Ascending aorta (tissue), 2 donors: ENCODE measurements around the gene ZIC2. TPM values are rescaled to one million over a fixed set of nuclear protein-coding genes. Genes with fewer than 3 reads are reported as not detected.

Experiments used
- DNase-seq, 2 donors: peaks; one replicate each; pipeline ENCODE4 v3.0.0-alpha.2; 2019; ENCODE audit warnings: low spot score in 2 of 2
- H3K27ac ChIP-seq, 2 donors: fragments of 200-600 bp; sonication (generic); one replicate each; pipeline ENCODE4 v1.5.1; 2016 to 2017; ENCODE audit warnings: mild to moderate bottlenecking in 1 of 2
- H3K27me3 ChIP-seq: fragments of 200-600 bp; sonication (generic); one replicate; pipeline ENCODE4 v1.5.1; 2017
- H3K36me3 ChIP-seq, 2 donors: fragments of 200-600 bp; sonication (generic); one replicate each; pipeline ENCODE4 v1.5.1; 2016
- H3K4me1 ChIP-seq, 2 donors: fragments of 200-600 bp; sonication (generic); one replicate each; pipeline ENCODE4 v1.5.1; 2016 to 2017; ENCODE audit warnings: mild to moderate bottlenecking in 1 of 2
- H3K4me3 ChIP-seq, 2 donors: fragments of 200-600 bp; sonication (generic); one replicate each; pipeline ENCODE4 v1.5.1; 2016 to 2017; ENCODE audit warnings: mild to moderate bottlenecking in 1 of 2
- H3K9me3 ChIP-seq, 2 donors: fragments of 200-600 bp; sonication (generic); one replicate each; pipeline ENCODE4 v1.5.1; 2016
- intact Hi-C: fragments of 100-400 bp; cut with DNase I; formaldehyde crosslinking; loops from one replicate; pipeline ENCODE4 v1.15.1; 2023
- total RNA-seq: library from RNA; depleted of rRNA; stranded (reverse); fragments of >200 nt; gene quantifications from one replicate; pipeline ENCODE4 v1.1.0, GENCODE V29; 2016
- TF ChIP-seq, protein P1 (sequence below), 3 experiments: fragments of 200-600 bp in 2 of 3; fragments of 450-650 bp in 1 of 3; sonication (generic) in 2 of 3; IDR thresholded peaks; one replicate each; pipeline ENCODE4 v1.5.1; 2016 to 2019; ENCODE audit warnings: antibody characterized with exemption in 3 of 3, mild to moderate bottlenecking in 1 of 3, moderate library complexity in 1 of 3

The ZIC2 gene
- total RNA-seq, 1 donor from 2014 or later, result not detected

- Histone ChIP-seq H3K4me3 (no peak overlapping the region), H3K27ac (no peak overlapping the region), H3K9me3 (no peaks in the 10 kb centered on the region), H3K27me3 (peaks cover 31% of the 10 kb centered on the region), H3K4me1 (peaks cover 2 to 19% of the 10 kb centered on the region in 2 donors), H3K36me3 (no peaks in the 10 kb centered on the region)
- peak in 1 of 2 donors; percentile 9 for DNase-seq
- TF ChIP-seq, protein P1, sequence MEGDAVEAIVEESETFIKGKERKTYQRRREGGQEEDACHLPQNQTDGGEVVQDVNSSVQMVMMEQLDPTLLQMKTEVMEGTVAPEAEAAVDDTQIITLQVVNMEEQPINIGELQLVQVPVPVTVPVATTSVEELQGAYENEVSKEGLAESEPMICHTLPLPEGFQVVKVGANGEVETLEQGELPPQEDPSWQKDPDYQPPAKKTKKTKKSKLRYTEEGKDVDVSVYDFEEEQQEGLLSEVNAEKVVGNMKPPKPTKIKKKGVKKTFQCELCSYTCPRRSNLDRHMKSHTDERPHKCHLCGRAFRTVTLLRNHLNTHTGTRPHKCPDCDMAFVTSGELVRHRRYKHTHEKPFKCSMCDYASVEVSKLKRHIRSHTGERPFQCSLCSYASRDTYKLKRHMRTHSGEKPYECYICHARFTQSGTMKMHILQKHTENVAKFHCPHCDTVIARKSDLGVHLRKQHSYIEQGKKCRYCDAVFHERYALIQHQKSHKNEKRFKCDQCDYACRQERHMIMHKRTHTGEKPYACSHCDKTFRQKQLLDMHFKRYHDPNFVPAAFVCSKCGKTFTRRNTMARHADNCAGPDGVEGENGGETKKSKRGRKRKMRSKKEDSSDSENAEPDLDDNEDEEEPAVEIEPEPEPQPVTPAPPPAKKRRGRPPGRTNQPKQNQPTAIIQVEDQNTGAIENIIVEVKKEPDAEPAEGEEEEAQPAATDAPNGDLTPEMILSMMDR (IDR thresholded peaks at IDR 0.05), result no peak
- intact Hi-C loops, result no loop called here
These were observed 19.9 kb upstream of the ZIC2 start for GRCh38 chr13:99961636-99962035.

- TF ChIP-seq, protein P1 (IDR thresholded peaks at IDR 0.05), result no peak
- no peak overlapping the region for H3K4me3 ChIP-seq
- intact Hi-C loops, result no loop called here
- peaks cover 25% of the 10 kb centered on the region for H3K27me3 ChIP-seq
- H3K27ac ChIP-seq, result no peak overlapping the region
- no peaks in the 10 kb centered on the region for H3K36me3 ChIP-seq
- peaks cover 0 to 13% of the 10 kb centered on the region in 2 donors for H3K4me1 ChIP-seq
- DNase-seq, result peak in 1 of 2 donors; percentile 7
- H3K9me3 ChIP-seq, result no peaks in the 10 kb centered on the region
These were observed 19.3 kb upstream of the ZIC2 start for GRCh38 chr13:99962242-99962641.

- Histone ChIP-seq H3K9me3 (no peaks in the 10 kb centered on the region), H3K4me3 (no peak overlapping the region), H3K27me3 (peaks cover 22% of the 10 kb centered on the region), H3K27ac (no peak overlapping the region), H3K4me1 (peaks cover 8 to 14% of the 10 kb centered on the region in 2 donors), H3K36me3 (no peaks in the 10 kb centered on the region)
- TF ChIP-seq, protein P1 (IDR thresholded peaks at IDR 0.05), result no peak
- peak in 1 of 2 donors; percentile 27 for DNase-seq
- intact Hi-C loops, result no loop called here
These were observed 17.7 kb upstream of the ZIC2 start for GRCh38 chr13:99963816-99964339.

- intact Hi-C loops, result loop anchor here (5.0 kb wide), 1 partner anchor 878 kb away; no protein-coding TSS in a partner anchor
- Histone ChIP-seq H3K27me3 (peaks cover 24% of the 10 kb centered on the region), H3K4me3 (no peak overlapping the region), H3K36me3 (no peaks in the 10 kb centered on the region), H3K4me1 (peaks cover 15% of the 10 kb centered on the region in 2 donors), H3K9me3 (no peaks in the 10 kb centered on the region), H3K27ac (no peak overlapping the region)
- TF ChIP-seq, protein P1 (IDR thresholded peaks at IDR 0.05), result no peak
- peak in 1 of 2 donors; percentile 50 for DNase-seq
These were observed 16.1 kb upstream of the ZIC2 start for GRCh38 chr13:99965329-99966000.

- no peak overlapping the region for H3K27ac ChIP-seq
- H3K27me3 ChIP-seq, result peaks cover 29% of the 10 kb centered on the region
- no peaks in the 10 kb centered on the region for H3K36me3 ChIP-seq
- DNase-seq, result peak in 1 of 2 donors; percentile 49
- TF ChIP-seq, protein P1 (IDR thresholded peaks at IDR 0.05), result no peak
- intact Hi-C loops, result loop anchor here (5.0 kb wide), 1 partner anchor 879 kb away; no protein-coding TSS in a partner anchor
- H3K4me3 ChIP-seq, result no peak overlapping the region
- H3K9me3 ChIP-seq, result no peaks in the 10 kb centered on the region
- H3K4me1 ChIP-seq, result peaks cover 15 to 17% of the 10 kb centered on the region in 2 donors
These were observed 15.3 kb upstream of the ZIC2 start for GRCh38 chr13:99966064-99966805.
